Astrocyte of the hippocampus (primary cell): ENCODE measurements around the gene ZNF134.

Source experiments
- DNase-seq: peaks from one replicate; pipeline ENCODE4 v3.0.0; 2011; ENCODE audit warnings: low read depth, low spot score

The ZNF134 gene

DNA sequence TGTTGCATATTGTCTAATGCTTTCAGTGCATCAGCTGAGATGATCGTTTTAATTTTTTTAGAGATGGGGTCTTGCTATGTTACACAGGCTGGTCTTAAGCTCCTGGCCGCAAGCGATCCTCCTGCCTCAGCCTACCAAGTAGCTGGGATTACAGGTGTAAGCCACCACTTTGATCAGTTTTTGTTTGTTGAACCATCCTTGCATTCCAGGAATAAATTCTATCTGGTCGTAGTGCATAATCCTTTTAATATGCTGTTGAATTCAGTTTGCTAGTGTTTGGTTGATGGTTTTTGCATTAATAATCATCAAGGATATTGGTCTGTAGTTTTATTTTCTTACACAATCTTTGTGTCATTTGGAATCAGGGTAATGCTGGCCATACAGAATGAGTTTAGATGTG, 23.3 kb downstream of the ZNF134 start:
- no peak for DNase-seq

DNA sequence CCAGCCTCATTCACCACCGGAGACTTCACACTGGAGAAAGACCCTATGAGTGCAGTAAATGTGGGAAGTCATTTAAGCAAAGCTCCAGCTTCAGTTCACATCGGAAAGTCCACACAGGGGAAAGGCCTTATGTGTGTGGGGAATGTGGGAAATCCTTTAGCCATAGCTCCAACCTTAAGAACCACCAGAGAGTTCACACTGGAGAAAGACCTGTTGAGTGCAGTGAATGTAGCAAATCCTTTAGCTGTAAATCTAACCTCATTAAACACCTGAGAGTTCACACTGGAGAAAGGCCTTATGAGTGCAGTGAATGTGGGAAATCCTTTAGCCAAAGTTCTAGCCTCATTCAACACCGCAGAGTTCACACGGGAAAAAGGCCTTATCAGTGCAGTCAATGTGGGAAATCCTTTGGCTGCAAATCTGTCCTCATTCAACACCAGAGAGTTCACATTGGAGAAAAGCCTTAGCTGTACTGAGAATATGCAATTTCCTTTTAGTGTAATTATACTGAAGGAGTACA, 27.7 kb downstream of the ZNF134 start:
- DNase-seq, result no peak

DNA sequence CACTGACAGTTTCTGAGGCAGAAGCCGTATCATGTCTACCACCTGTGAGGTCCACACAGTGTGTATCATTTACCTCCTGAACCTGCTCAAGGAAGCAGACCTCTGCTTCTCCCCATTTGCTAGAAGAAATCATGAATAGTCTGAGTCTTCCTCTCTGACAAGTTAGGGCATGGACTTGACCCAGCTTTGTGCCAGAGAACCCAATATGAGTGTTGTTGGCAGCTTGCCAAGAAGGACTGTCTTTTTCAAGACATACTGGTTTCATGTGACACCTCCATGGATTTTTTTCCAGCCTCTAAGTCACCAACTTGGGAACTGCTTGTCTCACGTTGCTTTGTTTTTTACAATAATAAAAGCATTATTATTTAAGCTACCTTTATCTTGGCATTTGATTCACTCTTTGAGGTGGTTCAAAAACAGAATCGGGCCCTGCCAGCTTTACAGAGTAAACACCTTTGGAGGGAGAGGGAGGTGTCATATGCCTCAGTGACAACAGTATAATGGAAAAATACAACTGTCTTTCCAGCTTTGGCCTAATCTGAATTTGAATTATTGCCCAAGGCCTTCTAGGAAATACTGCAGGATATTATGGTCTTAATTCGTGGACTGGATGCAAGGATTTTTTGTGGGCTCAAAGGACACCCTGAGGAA, 28.5 kb downstream of the ZNF134 start:
- no peak for DNase-seq

DNA sequence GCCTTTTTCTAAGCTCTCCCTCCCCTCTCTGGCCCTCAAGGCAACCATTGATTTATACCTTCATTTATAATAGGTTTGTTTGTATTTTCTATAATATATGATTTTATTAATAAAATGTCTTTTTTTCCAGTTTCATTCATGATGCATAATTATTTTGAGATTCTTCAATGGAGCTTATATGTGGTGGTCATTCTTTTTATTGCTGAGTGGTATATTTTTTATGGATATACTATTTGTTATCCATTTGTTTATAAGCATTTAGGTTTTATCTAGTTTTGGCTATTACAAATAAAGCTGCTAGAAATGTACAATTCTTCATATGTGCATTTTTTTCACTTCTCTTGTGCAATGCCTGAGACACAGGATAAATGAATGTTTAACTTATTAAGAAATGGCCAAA, 29.7 kb downstream of the ZNF134 start:
- DNase-seq, result no peak

DNA sequence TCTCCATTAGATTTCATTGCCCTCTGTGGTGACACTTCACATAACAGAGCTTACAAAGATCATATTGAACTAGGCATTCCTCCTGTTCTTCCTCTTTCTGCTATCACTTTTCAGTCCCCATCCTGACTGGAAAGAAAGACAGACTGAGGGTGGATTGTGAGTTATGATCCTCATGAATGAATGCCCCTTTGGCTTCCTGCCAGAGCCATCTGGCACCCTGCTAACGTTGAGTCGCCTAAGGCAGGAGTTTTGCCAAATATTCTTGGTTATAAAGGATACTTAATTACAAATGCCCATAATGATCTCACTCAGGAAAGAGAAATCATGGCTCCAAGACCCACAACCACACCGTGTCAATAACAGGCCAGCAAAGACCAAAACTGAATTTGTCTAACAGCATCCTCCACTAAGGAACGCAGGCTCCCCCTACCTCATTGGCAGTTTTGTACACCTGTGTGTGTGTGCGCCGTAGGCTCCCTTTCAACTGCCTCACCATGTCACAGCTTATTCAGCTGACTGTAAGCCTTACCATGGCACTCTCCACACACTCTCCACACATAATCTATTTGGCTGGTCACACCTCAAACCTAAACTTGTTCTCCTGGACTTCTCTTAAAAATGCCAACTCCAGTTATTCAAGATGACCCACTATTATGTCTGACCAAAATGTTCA, 34.4 kb downstream of the ZNF134 start:
- no peak for DNase-seq

DNA sequence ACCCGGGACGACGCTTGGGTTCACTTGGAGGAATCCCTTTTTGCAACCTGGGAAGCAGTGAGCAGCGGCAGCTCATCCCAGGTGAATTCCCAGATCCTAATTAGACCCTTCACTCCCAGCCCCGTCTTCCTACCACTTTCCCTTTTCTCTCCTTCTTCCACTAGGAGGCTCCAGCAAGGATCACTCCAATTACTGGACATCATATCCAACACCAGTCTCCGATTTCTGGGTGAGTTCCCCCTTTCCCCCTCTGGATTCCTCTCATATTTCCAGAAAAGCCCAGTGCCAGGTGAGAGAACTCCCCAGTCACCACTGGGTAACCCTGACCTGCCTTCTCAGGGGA, 37.6 kb downstream of the ZNF134 start:
- peak; percentile 1 for DNase-seq

DNA sequence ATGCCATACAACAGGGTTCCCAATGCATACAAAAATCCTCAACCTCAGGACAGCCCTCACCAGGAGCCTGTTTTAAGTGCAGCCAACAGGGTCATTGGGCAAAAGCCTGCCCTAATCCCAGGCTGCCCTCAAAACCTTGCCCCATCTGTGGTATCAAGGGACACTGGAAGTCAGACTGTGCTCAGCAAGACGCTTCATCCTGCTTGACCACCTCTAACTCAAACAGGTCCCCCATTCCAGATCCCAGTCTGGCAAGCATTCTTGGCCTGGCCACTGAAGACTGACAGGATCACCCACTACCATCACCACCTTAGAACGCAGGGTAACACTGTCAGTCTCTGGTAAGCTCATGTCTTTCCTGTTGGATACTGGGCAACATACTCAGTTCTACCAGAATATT, 39.6 kb downstream of the ZNF134 start:
- DNase-seq, result no peak

DNA sequence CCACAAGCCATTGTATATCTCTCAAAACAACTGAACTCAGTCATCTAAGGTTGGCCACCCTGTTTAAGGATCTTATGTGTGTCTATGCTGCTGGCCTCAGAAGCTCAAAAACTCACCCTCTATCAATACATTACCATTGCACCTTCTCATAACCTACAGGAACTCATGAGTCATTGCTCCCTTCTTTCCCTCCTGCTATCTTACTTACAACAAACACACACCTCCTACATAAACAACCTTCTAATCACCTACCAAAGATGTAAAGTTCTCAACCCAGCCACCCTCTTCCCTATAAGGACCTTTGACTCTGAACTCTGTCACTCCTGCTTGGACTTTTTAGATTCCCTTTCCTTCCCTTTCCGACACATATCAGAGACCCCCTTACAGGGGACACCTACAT, 41.4 kb downstream of the ZNF134 start:
- DNase-seq, result no peak

GRCh38 chr19:57656346-57656745, 42.3 kb downstream of the ZNF134 start:
- no peak for DNase-seq

GRCh38 chr19:57664269-57665127, 50.5 kb downstream of the ZNF134 start:
- peak; percentile 78 for DNase-seq

DNA sequence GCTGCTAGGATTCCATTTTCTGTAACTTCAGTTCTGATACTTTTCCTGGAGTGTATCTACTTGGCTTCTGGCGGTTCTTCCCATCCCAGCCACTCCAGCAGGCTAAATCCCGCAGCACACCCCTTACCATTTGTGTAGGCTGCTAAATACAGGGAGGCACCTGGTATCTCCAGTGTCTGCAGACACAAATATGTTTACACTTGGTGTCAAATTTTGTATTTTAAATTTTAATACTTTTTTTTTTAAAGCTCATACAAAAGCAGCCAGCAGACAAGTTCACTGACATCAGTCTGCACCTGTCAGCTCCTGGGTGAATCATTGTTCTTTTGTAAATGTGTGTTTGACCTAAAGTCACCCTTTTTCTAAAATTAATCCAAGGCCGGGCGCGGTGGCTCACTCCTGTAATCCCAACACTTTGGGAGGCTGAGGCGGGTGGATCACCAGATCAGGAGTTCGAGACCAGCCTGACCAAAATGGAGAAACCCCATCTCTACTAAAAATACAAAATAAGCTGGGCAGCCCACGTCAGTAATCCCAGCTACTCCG, 51.3 kb downstream of the ZNF134 start:
- no peak for DNase-seq

DNA sequence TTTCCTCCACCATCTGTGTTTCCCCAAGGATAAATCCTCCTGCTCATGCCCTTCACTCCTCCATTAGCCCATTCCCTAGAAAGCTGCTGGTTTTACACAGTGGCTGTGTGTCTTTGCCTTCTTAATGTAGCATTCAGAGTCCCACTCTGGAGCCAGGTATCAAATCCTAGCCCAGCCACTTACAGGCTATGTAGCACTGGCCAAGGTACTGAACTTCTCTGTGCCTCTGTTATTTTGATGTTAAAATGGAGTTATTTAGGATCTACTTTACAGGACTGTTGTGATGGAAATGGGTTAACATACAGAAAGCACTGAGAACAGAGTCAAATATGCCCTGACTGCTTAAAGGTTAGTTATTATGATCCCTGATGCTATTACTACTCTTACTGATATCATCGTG, 53.2 kb downstream of the ZNF134 start:
- no peak for DNase-seq

GRCh38 chr19:57668635-57669034, 54.6 kb downstream of the ZNF134 start, which contains the start of gene ZSCAN4:
TSS of gene ZSCAN4 (plus strand) at chr19:57668935. CDS start at chr19:57676146, 7,211 bp downstream.
- no peak for DNase-seq

DNA sequence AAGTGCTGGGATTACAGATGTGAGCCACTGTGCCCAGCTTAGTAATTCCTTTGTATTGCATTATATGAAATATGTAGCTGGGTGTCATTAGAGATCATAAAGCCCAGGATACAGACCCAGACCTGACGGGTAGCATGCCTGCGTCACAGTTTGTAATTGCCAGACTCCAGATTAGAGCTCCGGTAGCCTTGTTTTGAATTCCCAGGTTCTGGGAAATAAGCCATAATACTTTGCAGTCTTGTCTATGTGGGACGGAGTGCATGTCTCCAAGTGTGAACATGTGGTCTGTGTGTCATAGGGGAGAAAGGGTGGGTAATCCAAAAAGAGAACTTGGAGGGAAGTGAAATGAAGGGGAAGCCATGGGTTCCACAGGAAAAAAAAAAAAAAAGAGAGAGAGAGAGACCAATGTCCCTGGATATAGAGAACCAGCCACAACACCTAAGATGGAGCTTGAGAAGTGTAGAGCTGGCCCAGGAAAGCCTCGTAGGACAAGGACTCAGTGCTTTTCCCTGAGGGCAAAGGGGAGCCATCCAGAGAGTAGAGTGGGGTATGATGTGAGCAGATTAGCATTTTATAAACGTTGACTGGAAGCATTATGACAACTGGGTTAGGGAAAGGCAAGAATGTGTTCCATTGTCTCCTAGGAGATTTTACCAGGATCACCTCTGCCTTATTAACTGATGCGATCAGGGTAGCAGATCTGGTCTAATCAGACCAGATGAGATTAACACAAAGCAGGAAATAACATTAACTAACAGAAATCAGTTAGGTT, 57.3 kb downstream of the ZNF134 start:
- DNase-seq, result no peak

GRCh38 chr19:57672466-57672865, 58.4 kb downstream of the ZNF134 start:
- DNase-seq, result no peak
